Dermis microvascular lymphatic vessel endothelial cell (primary cell): ENCODE data around the gene KLHL28. TPM values are rescaled to one million over a fixed set of nuclear protein-coding genes. Genes with fewer than 3 reads are reported as not detected.

Experiments
- DNase-seq, 2 donors: peaks; one replicate each; pipeline versions ENCODE4 v3.0.0 to v3.0.0-alpha.2; 2010; ENCODE audit warnings: low read depth in 2 of 2
- total RNA-seq: library from RNA; depleted of rRNA; stranded (reverse); fragments of >200 nt; gene quantifications from 2 replicates; pipeline ENCODE4 v1.2.1, GENCODE V29; 2014

The KLHL28 gene
- total RNA-seq, 1 donor from 2014 or later, result 5.4 TPM

DNA sequence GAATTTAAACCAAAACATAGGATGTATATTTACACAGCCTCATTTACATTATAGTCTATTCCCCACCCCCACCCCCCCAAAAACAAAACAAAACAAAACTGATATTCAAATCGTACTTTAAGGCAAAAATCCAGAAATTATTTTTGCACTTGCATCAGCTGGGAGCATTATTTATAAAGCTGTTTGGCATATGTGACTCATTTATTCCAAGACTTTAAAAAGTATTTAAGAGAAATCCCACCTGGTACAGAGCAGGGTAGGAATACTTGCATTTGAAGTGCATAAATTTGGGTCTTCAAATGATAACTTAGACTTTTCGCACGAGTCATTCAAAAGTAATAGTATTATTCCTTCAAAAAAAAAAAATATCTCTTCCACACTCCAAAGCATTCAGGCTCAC is 1.1 kb downstream of the KLHL28 start:
- peak in 1 of 2 donors; percentile 12 for DNase-seq

DNA sequence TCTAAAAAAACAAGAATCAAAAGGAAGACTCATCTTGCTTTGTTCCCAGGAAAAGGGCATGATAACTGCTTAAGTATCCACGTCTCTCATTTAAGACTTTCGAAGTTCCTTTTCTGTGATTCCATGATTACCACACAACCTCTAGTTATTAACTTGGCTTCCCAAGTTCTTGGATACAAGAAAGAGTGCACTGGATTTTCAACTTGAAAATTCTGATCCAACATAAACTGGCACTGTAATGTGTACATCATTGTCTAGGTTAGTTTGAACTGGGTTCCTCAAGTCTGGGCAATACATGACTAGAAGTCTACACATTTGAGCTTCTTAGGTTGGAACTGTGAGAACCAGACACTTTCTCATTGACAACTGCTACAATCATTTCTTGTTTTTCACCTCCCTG is 1.6 kb downstream of the KLHL28 start:
- DNase-seq, result no peak

DNA sequence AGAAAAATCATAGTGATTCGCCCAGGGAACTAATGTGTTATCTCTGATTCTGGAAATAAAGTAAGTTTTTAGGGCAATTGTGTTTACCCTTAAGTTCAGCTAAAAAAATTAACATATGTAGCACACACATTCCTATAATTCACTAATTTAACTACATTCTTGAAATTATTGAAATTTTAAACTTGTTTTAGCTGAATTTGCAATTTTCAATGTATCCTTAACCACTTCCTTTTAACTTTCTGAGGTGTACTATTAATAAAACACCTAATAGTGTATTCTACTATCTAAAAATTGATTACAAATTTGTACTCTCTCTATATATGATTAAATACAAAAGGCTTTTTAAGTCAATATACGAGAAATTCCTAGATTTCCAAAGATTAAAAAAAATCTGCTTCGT is 2.2 kb downstream of the KLHL28 start:
- no peak for DNase-seq

- DNase-seq, result no peak
Observed at GRCh38 chr14:44956866-44957265, 4.9 kb downstream of the KLHL28 start.

GRCh38 chr14:44955528-44955927 is 6.2 kb downstream of the KLHL28 start:
- DNase-seq, result no peak

GRCh38 chr14:44954750-44955149 is 7.0 kb downstream of the KLHL28 start:
- no peak for DNase-seq

GRCh38 chr14:44952391-44953110 is 9.2 kb downstream of the KLHL28 start:
- no peak for DNase-seq

- no peak for DNase-seq
Observed at GRCh38 chr14:44951051-44951450, 10.7 kb downstream of the KLHL28 start.

DNA sequence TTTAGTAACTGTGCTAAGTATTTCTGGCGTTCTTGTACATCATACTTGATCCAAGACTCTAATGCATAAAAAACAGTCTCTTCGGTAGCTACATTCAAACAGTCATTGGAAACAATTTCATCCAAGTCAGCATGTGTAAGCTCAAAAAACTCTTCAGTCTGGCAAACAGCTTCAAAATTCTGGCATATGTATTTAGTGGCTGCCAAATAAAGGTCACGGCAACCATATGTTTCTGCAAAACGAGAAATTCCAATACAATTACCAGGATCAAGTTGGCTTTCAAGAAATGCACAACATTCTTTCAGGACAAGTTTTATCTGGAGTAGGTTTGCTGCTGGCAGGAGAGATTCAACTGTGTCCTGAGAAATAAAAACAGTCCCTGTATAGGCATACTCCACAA is 16.5 kb downstream of the KLHL28 start:
- no peak for DNase-seq

DNA sequence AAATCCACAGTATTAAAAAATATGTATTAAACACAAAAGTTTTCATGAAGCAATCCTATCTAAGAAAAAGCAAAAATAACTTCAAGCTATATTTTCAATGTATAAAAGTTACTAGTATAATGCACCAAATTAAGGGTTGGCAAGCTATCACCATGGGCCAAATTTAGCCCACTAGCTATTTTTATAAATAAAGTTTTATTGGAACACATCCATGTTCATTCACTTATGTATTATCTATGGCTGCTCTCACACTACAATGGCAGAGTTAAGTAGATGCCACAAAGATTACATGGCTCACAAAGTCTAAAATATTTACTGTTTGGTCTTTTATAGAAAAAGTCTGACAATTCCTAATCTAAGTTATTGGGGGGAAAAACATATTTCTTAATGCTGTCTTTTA is 17.6 kb downstream of the KLHL28 start:
- no peak for DNase-seq

DNA sequence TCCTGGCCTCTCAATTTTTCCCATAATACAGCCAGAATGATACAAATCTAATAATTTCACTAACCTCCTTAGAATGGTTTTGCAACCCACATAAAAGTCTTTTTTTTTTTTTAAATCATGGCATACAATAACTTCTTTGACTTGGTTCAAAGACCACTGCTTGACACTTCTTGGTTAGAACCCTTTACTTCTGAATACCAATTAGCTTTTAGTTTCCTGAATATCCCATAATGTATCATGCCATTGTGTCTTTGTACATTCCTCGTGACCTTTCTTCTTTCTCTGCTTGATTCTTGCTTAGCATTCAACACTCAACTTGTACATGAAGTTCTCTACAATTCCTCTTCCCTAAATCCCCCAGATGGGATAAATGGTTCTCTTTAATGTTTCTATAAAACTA is 19.3 kb downstream of the KLHL28 start:
- no peak for DNase-seq

GRCh38 chr14:44941591-44941990 is 20.2 kb downstream of the KLHL28 start:
- DNase-seq, result no peak

GRCh38 chr14:44940944-44941343 is 20.8 kb downstream of the KLHL28 start:
- no peak for DNase-seq

GRCh38 chr14:44940211-44940610 is 21.5 kb downstream of the KLHL28 start:
- no peak for DNase-seq

DNA sequence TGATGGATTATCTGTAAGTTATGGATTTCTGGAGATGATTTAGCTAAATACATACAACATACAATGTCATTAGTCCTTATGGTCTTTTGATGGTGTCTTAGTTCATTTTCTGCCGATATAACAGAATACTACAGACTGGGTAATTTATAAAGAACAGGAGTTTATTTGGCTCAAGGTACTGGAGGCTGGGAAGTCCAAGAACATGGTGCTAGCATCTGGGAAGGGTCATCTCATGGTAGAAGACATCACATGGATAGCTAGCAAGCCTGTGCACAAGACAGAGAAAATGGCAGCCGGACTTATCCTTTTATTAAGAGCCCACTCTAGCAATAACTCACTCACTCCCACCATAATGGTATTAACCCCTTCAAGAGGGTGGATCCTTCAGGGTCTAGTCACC is 24.2 kb downstream of the KLHL28 start:
- DNase-seq, result no peak

DNA sequence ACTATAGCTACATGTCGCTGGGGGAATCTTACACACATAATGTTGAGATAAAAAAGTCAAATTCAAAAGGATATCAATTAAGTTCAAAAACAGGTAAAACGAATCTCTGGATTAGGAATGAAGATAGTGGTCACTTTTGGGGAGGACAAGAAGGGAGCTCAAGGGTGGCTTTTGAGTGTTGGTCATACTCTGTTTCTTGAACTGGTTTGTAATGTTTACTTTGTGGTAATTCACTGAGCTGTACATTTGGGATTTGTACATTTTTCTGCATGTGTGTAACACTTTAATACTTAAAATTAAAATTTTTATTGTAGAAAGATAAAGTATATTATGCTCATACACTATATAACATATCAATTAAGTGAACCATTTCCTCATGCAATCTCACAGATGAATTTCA is 26.6 kb downstream of the KLHL28 start:
- no peak for DNase-seq

DNA sequence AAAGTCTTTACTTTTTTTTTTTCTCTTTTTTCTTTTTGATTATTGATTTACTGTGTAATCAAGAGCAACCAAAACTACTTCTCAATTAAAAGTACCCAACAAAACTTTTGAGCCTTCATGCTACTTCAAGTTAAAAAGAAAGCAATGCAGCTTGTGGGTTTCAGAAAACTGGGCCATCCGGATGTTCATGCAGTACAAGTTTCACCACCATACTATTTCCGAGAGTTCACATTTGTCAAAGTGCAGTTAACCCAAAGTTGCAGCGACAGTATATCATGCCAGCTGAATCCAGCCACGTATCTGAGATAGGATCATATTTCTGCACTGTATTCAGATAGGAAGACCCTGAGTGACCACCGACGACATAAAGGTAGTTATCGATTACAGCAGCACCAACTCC is 33.0 kb downstream of the KLHL28 start:
- DNase-seq, result no peak

DNA sequence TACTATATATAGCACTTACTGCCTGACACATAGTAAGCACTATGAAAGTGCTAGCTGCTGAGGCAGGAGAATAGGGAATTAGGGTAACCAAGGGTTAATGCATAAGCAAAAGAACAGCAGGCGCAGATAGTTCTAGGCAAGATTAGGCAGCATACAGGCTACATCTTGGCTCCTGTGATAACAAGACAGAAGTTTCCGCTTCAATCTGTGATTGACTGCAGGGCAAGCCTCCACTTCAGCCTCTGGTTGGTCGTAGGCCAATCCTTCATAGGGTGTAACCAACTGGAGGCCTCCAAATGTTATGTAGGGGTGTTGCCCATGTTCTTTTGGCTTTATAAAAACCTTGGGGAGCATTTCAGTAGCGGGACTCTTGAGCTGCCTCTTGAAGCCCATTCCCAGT is 46.9 kb downstream of the KLHL28 start:
- DNase-seq, result no peak

- DNase-seq, result no peak
Observed at GRCh38 chr14:44912041-44912869, 49.5 kb downstream of the KLHL28 start.

- DNase-seq, result no peak
Observed at GRCh38 chr14:44910821-44911220, 50.9 kb downstream of the KLHL28 start.

DNA sequence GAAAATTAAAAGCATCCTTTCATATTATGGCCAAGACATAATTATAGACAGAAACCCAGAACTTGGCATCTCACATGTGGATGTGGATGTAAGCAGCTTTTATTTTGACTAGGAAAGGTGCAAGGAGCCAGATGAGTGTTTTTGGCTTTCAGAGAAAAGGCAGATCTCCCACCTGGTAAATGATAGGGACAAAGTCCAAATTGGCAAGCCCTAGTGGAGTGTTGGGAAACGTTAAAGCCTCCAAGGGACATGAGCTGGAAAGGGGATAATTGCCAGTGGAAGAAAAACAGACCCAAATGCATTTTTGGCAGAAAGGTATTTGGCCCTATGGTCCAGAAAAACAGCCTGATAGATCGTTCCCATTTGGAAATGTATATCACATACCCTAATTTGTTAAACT is 60.1 kb downstream of the KLHL28 start:
- no peak for DNase-seq

- DNase-seq, result no peak
Observed at GRCh38 chr14:44898551-44898950, 63.2 kb downstream of the KLHL28 start.

GRCh38 chr14:44897845-44898151 is 63.9 kb downstream of the KLHL28 start:
- no peak for DNase-seq
